ENCODE data around the gene FTO.

- TF ChIP-seq, protein P1, sequence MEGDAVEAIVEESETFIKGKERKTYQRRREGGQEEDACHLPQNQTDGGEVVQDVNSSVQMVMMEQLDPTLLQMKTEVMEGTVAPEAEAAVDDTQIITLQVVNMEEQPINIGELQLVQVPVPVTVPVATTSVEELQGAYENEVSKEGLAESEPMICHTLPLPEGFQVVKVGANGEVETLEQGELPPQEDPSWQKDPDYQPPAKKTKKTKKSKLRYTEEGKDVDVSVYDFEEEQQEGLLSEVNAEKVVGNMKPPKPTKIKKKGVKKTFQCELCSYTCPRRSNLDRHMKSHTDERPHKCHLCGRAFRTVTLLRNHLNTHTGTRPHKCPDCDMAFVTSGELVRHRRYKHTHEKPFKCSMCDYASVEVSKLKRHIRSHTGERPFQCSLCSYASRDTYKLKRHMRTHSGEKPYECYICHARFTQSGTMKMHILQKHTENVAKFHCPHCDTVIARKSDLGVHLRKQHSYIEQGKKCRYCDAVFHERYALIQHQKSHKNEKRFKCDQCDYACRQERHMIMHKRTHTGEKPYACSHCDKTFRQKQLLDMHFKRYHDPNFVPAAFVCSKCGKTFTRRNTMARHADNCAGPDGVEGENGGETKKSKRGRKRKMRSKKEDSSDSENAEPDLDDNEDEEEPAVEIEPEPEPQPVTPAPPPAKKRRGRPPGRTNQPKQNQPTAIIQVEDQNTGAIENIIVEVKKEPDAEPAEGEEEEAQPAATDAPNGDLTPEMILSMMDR (IDR thresholded peaks at IDR 0.05) = peak in 2 of 6 experiments; percentile 9 to 17
- no peak for TF ChIP-seq POLR2A (IDR thresholded peaks at IDR 0.05)
Measured at GRCh38 chr16:54140057-54140787, 436.3 kb downstream of the FTO start.

All from adrenal gland (tissue), 5 donors.